Renal cortical epithelial cell (primary cell): Measurements from ENCODE around the gene IZUMO4. TPM values are rescaled to one million over a fixed set of nuclear protein-coding genes. Genes with fewer than 3 reads are reported as not detected.

ENCODE experiments used
- DNase-seq: peaks from one replicate; pipeline ENCODE4 v3.0.0-alpha.2; 2011; ENCODE audit warnings: low read depth
- total RNA-seq: library from RNA; depleted of rRNA; stranded (reverse); fragments of >200 nt; gene quantifications from 2 replicates; pipeline ENCODE4 v1.2.3, GENCODE V29; 2014

The IZUMO4 gene
- total RNA-seq = 0.89 and 3.5 TPM in 2 replicates

- DNase-seq = peak; percentile 80
These were observed at the start of gene IZUMO4 for GRCh38 chr19:2096480-2097202. Gene IZUMO4 (plus strand): TSS chr19:2096915. CDS start chr19:2096946, 31 bp downstream.

DNA sequence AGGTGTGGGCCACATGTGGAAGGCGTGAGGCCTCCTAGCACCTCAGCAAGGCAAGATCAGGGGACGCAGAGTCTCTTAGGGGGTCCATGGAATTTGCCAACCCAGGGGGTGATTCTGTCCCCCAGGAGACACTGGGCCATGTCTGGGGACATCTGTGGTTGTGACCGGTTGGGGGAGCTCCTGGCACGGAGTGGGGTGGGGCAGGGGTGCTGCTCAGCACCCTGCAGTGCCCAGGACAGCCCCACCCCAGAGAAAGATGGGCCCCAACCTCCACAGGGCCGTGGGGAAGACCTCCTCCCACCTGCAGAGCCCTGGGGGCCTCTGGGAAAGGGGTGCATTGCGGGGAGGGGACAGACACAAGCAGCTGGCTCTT is 49.7 kb upstream of the IZUMO4 start:
- DNase-seq = no peak

DNA sequence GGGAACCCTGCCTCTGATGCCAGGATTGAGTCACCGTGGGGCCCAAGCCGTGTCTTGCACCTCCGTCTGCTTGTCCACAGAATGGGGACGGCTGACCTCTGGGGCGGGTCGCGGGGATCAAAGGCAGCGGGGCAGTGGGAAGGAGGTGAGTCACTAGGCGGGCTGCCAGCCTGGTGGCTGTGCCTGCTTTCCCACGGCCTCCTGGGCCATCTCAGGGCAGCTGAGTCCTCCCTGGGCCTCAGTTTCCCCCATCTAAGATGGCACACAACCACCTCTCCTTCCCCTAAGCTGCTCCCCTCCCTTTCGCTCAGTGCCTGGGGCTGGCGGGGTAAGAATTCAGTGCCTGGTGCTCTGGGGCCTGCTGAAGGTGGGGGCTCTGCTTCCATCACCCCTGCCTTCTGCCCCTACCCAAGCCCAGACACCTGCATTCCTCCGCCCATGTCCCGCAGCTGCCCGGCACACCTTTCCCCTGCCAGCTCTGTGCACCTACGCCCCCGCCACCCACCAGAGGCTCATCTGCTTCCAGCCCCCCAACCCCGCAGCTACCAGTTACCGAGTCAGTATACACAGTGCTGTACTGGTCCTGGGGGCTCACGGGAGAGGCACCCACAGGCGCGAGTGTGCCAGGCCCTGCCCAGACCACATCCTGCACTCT is 49.1 kb upstream of the IZUMO4 start:
- DNase-seq = peak; percentile 57

- no peak for DNase-seq
These were observed 48.4 kb upstream of the IZUMO4 start for GRCh38 chr19:2048104-2048958.

- DNase-seq = peak; percentile 34
These were observed 47.6 kb upstream of the IZUMO4 start for GRCh38 chr19:2048959-2049740.

GRCh38 chr19:2049741-2050348 is 46.9 kb upstream of the IZUMO4 start:
- DNase-seq = peak; percentile 82

- DNase-seq = no peak
These were observed 46.2 kb upstream of the IZUMO4 start for GRCh38 chr19:2050349-2050990.

- DNase-seq = no peak
These were observed 45.5 kb upstream of the IZUMO4 start, which contains the start of gene MKNK2 for GRCh38 chr19:2050991-2051772. Gene MKNK2 (minus strand): TSS chr19:2051244. CDS start chr19:2050851, 393 bp downstream.

DNA sequence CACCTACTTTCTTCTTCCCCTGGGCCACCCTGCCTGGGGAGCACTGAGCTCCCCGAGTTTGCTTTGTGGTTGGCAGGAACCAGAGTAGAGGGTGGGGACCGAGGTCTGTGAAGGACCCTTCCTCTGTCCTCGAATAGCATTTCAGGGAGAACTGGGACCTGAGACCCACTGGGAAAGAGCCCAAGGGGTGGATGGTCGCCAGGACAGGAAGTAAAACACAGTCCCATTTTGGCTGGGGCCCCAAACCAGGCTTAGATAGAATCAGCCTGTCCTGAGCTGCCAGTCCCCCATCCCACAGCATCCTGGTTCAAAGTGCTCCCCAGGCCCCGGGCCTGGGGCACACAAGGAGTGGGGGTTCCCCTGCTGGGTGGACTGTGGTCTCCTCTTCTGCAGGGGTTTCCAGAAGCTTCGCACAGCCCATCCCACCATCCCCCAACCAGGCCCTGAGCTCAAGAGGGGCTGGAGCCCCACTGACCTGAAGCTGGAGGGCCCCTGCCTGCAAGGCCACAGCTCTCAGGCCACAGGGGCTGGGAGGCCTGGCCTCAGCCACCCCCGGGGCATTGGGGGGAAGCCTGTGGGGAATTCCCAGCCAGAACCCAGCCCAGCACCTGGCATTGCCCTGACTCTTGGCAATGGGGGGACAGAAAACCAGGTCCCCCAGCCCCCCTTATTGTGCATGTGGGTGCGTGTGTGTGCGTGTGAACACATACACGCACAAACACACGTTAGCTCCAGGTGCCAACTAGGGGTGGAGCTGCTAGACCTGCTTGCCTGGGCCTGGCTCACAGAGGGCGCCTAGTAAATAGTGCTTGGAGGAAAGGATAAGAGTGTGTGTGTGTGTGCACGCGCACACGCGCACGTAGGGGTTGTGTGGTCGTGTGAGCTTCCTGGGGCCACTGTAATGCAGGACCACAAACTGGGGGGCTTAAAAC is 44.7 kb upstream of the IZUMO4 start:
- DNase-seq = no peak

DNA sequence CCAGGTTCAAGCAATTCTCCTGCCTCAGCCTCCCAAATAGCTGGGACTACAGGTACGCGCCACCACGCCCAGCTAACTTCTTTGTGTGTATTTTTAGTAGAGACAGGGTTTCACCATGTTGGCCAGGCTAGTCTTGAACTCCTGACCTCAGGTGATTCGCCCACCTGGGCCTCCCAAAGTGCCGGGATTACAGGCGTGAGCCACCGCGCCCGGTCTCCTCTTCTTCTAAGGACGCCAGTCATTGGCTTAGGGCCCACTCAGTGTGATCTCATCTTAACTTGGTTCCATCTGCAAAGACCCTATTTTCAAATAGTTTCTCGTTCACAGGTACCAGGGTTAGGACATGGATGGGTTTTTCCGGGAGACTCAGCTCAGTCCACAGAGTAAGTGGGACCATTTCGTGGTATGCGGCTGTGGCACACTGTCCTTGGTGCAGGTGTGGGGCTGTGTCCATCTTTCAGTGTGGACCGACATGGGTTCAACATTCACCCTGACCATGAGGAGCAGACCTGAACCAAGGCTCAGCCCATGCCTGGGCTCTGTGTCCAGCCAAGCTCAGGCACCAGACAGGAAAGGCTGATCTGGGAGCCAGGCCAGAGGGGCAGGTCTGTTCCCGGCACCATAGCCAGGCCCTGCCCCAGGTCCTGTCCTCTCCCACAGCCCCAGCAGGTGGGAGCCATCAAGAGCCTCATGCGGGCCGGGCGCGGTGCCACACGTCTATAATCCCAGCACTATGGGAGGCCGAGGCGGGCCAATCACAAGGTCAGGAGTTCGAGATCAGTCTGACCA is 42.9 kb upstream of the IZUMO4 start:
- DNase-seq = no peak

- DNase-seq = no peak
These were observed 42.0 kb upstream of the IZUMO4 start for GRCh38 chr19:2054763-2055162.

DNA sequence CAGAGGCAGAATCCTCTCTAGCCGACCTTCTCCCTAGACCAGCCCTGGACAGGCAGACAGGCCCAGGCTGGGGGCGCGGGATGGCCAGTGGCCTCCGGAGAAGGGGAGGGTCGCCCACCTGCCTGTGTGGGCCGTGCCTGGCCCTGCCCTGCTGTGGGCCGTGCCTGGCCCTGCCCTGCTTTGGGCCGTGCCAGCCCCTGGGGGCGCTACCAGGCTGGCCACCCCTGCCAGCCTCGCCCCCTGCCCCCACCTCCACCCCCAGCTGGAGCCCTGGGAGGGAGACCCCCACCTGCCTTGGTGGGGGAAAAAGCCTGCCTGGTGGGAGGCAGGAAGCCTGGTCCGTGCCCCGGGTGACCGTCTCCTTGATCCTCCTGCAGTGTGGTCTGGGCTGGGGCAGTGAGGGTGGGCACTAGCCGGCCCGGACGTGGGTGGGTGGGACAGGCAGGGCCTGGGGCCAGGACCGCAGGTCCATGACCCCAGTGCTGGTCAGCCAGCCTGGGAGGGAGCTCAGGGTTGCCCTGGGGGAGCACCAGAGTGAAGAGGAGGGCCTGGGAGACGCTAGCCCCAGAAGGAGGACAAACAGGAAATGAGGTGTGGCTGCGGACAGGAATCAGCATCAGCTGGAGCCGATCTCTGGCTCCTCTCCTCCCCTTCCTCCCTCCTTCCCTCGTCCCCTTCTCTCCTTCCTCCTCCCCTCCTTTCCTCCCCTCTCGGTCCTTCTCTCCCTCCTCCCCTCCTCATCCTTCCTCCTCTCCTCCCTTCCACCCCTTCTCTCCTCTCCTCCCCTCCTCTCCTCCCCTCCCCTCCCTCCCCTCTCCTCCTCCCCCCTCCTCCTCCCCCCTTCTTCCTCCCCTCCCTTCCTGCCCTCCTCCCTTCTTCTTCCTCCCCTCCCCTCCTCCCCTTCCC is 40.5 kb upstream of the IZUMO4 start:
- DNase-seq = peak; percentile 56

GRCh38 chr19:2056837-2057192 is 39.9 kb upstream of the IZUMO4 start:
- no peak for DNase-seq

DNA sequence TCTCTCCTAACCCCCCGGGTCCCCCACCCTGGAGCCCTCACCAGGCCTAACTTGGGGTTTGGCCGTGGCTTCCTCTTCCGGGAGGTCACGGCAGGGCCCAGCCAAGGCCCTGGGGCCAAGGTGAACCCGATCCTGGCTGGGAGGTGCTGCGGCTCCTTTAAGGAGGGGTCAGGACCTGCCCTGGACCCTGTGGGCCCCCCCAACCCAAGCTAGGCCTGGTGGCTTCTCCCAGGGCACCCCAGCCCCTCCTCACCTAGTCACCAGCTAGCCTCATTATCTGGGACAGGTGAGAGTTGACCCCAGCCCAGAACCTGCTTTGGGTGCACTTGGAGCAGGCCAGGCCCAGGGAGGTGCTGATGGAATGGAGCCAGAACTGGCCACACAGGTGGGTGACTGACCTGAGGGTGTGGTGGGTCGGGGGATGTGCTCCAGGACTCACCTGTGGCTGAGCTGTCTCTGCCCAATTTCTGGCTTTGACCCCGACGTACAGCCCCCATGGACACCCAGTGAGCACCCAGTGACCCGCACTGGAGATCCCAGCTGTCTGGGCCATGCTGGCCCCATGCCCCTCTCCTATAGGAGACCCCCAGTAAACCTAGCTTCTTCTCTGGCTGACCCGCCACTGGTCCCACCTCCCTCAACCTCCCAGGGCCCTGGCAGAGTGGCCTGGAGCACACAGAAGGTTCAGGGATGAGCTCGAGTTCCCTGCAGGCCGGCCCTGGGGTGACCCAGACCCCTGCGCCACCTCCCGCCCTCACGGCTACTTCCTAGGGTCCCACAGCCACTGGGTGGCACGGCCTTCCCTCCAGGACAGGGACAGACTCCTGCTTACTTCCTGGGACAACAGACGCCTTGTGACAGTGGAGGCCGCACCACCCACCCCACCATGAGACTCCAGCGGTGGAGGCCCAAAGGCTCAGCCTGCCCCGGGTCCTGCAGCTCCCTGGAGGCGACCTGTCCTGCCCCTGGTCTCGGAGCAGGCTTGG is 38.9 kb upstream of the IZUMO4 start:
- DNase-seq = no peak

- DNase-seq = no peak
These were observed 37.9 kb upstream of the IZUMO4 start for GRCh38 chr19:2058570-2059421.
